ENCODE measurements around the gene TMEM236. TPM values are rescaled to one million over a fixed set of nuclear protein-coding genes. Genes with fewer than 3 reads are reported as not detected.

TMEM236 gene
- total RNA-seq, 4 donors from 2014 or later: 3.3 to 99.1 (median 77.1) TPM

DNA sequence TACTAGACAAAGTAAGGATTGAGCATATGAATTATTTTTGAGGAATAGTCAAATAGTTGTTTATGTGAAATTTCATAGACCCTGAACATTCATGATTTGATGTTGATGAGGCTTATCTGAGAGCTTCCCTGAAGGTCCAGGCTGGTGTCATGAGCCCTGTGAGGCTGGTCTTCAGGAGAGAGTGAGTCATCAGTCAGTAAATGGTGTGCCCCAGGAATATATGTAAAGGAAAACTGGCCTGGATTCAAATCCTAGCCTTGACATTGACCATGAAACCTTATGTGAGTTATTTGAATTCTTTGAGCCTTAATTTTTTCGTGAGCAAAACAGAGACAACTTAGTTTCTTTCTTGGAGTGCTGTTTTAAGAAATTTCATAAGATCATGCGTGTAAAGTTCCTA is 6.2 kb downstream of the TMEM236 start:
- DNase-seq: no peak
- Histone ChIP-seq H3K36me3 (peaks cover 0 to 2% (median 0%) of the 10 kb centered on the region in 3 donors), H3K27me3 (no peaks in the 10 kb centered on the region), H3K9me3 (no peaks in the 10 kb centered on the region), H3K4me3 (peak overlapping the region in 1 of 4 donors; percentile 8), H3K4me1 (peaks cover 0 to 7% (median 0%) of the 10 kb centered on the region in 4 donors), H3K27ac (peak overlapping the region in 2 of 4 donors; percentile 12 to 57)
- TF ChIP-seq, protein P1, sequence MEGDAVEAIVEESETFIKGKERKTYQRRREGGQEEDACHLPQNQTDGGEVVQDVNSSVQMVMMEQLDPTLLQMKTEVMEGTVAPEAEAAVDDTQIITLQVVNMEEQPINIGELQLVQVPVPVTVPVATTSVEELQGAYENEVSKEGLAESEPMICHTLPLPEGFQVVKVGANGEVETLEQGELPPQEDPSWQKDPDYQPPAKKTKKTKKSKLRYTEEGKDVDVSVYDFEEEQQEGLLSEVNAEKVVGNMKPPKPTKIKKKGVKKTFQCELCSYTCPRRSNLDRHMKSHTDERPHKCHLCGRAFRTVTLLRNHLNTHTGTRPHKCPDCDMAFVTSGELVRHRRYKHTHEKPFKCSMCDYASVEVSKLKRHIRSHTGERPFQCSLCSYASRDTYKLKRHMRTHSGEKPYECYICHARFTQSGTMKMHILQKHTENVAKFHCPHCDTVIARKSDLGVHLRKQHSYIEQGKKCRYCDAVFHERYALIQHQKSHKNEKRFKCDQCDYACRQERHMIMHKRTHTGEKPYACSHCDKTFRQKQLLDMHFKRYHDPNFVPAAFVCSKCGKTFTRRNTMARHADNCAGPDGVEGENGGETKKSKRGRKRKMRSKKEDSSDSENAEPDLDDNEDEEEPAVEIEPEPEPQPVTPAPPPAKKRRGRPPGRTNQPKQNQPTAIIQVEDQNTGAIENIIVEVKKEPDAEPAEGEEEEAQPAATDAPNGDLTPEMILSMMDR (IDR thresholded peaks at IDR 0.05): no peak

DNA sequence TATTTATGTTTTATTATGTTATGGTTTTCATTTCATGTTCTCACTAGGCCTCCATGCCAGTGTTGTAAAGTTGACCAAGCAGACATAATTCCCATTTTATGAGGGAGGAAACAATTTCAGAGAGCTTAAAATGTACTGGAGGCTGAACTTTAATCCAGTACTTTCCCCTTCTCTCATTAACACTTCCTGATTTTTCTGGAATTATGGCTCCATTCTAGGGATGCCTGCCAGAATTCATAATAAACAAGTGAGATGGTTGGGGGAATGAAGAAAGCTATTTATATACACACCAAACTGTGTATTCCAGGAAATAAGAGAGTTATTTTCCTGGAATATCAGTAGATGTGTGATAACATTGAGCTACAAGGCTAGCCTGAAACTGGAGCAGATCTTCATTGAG is 6.9 kb downstream of the TMEM236 start:
- H3K36me3 ChIP-seq: peaks cover 0 to 5% (median 0%) of the 10 kb centered on the region in 3 donors
- H3K9me3 ChIP-seq: no peaks in the 10 kb centered on the region
- peaks cover 0 to 7% (median 0%) of the 10 kb centered on the region in 4 donors for H3K4me1 ChIP-seq
- no peak for TF ChIP-seq POLR2A (IDR thresholded peaks at IDR 0.05)
- TF ChIP-seq, protein P1 (IDR thresholded peaks at IDR 0.05): no peak
- no peak for DNase-seq
- peak overlapping the region in 3 of 4 donors; percentile 12 to 57 (median 35) for H3K27ac ChIP-seq
- H3K4me3 ChIP-seq: no peak overlapping the region
- no peaks in the 10 kb centered on the region for H3K27me3 ChIP-seq

DNA sequence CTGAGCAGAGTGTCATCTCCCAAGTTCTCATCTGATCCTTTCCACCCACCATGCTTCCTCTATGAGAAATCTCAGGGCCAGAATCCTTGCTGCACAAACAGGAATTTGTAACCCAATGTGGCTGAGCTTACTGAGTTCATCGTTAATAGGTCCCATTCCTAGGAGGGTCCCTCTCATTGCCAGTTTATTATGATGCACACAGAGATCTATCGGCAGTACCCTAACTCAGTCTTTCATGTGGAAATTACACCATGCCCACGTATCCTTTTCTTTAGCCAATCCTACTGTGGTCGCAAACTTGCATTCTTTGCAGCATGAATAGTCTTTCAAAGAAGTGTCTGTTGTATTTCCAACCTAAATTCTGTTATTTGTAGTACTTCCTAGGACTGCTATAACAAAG is 12.1 kb downstream of the TMEM236 start:
- Histone ChIP-seq H3K4me1 (peaks cover 0 to 5% (median 0%) of the 10 kb centered on the region in 4 donors), H3K27me3 (no peaks in the 10 kb centered on the region), H3K4me3 (no peak overlapping the region), H3K27ac (no peak overlapping the region), H3K9me3 (no peaks in the 10 kb centered on the region), H3K36me3 (peaks cover 0 to 9% (median 0%) of the 10 kb centered on the region in 3 donors)
- no peak for DNase-seq
- TF ChIP-seq, protein P1 (IDR thresholded peaks at IDR 0.05): no peak
- TF ChIP-seq POLR2A (IDR thresholded peaks at IDR 0.05): no peak

DNA sequence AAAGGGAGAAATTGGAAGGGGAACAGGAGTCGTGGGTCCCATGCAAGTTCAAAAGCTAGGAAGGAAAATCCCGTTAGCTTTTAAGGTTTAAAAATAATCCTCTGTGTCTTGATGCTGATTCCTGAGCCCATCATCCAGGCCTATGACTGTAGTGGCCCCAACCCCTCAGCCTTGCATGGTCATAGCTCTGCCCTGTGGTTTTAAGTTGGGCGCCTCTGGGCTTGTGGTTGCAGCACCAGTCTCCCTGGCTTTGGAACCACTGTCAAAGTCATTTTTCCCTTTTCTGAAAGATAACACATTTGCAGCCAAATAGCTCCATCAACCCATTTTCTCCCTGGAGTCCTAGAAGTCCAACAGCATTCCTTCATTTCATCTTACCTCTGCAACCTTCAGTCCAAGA is 13.6 kb downstream of the TMEM236 start:
- H3K9me3 ChIP-seq: no peaks in the 10 kb centered on the region
- no peak overlapping the region for H3K4me3 ChIP-seq
- no peaks in the 10 kb centered on the region for H3K27me3 ChIP-seq
- H3K36me3 ChIP-seq: peaks cover 0 to 16% (median 0%) of the 10 kb centered on the region in 3 donors
- TF ChIP-seq, protein P1 (IDR thresholded peaks at IDR 0.05): no peak
- TF ChIP-seq POLR2A (IDR thresholded peaks at IDR 0.05): no peak
- DNase-seq: no peak
- no peak overlapping the region for H3K27ac ChIP-seq
- no peaks in the 10 kb centered on the region for H3K4me1 ChIP-seq

DNA sequence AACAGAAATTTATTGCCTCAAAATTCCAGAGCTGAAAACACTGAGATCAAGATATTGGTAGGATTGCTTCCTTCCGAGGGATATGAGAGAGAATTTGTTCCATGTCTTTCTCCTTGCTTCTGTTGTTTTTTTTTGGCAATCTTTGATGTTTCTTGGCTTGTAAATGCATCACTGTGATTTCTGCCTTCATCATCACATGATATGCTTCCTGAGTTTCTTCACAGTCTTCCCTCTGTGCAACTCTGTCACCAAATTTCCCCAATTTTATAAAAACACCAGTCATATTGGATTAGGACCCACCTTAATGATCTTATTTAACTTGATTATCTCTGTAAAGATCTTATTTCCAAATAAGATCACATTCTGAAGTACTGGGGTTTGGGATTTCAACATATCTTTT is 14.7 kb downstream of the TMEM236 start:
- TF ChIP-seq, protein P1 (IDR thresholded peaks at IDR 0.05): no peak
- TF ChIP-seq POLR2A (IDR thresholded peaks at IDR 0.05): no peak
- no peak for DNase-seq
- Histone ChIP-seq H3K27me3 (no peaks in the 10 kb centered on the region), H3K4me3 (no peak overlapping the region), H3K27ac (no peak overlapping the region), H3K9me3 (no peaks in the 10 kb centered on the region), H3K36me3 (peaks cover 0 to 22% (median 0%) of the 10 kb centered on the region in 3 donors), H3K4me1 (no peaks in the 10 kb centered on the region)

DNA sequence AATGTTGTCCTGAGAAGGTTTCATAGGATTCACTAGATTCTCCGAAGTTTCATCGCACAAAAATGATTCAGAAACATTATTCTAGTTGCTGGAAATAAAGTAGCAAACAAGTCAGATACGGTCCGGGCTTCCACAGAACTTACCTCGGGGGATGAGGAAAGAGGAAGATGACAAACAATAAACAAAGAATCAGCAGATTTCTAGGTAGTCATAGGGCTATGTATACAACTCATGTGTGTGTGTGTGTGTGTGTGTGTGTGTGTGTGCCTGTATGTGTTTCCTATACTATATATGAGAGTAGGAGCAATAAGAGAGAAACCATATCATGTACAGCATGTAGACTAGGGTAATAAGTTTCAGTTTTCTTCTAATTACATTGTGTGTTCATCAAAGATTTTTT is 16.5 kb downstream of the TMEM236 start:
- H3K27ac ChIP-seq: no peak overlapping the region
- H3K4me3 ChIP-seq: no peak overlapping the region
- H3K27me3 ChIP-seq: no peaks in the 10 kb centered on the region
- peaks cover 0 to 16% (median 0%) of the 10 kb centered on the region in 3 donors for H3K36me3 ChIP-seq
- H3K4me1 ChIP-seq: no peaks in the 10 kb centered on the region
- DNase-seq: no peak
- TF ChIP-seq POLR2A (IDR thresholded peaks at IDR 0.05): no peak
- TF ChIP-seq, protein P1 (IDR thresholded peaks at IDR 0.05): no peak
- H3K9me3 ChIP-seq: no peaks in the 10 kb centered on the region

Measured in Peyer's patch (tissue), 4 donors.